Cardiac fibroblast (primary cell): ENCODE data around the gene PIGN.
A peak's percentile ranks its signal among the peaks of the same experiment; 100 is the strongest.

Experiments
- DNase-seq, 2 donors: peaks; one replicate each; pipeline versions ENCODE4 v3.0.0 to v3.0.0-alpha.2; 2010; ENCODE audit warnings: low read depth in 2 of 2
- H3K4me3 ChIP-seq, 2 donors: replicated peaks in 1 of 2; 1 replicate in 1 of 2; 2 replicates in 1 of 2; pipeline ENCODE4 v1.5.1; 2011; ENCODE audit warnings: low read depth in 2 of 2, low read length in 2 of 2, mild to moderate bottlenecking in 2 of 2, moderate library complexity in 1 of 2
- CTCF ChIP-seq: IDR thresholded peaks from one replicate; pipeline ENCODE4 v1.5.1; 2011; ENCODE audit warnings: low read depth, mild to moderate bottlenecking, low read length, inconsistent platforms

Gene PIGN

GRCh38 chr18:62210138-62210537 is 23.3 kb upstream of the PIGN start:
- no peak for DNase-seq
- no peak for TF ChIP-seq CTCF
- no peak overlapping the region for H3K4me3 ChIP-seq

- no peak for TF ChIP-seq CTCF
- peak; percentile 33 to 34 for DNase-seq
- H3K4me3 ChIP-seq, result no peak overlapping the region
Observed at GRCh38 chr18:62209046-62209445, 22.2 kb upstream of the PIGN start.

- H3K4me3 ChIP-seq, result no peak overlapping the region
- DNase-seq, result no peak
- TF ChIP-seq CTCF, result no peak
Observed at GRCh38 chr18:62206593-62206992, 19.7 kb upstream of the PIGN start.

- no peak overlapping the region for H3K4me3 ChIP-seq
- no peak for TF ChIP-seq CTCF
- no peak for DNase-seq
Observed at GRCh38 chr18:62205824-62206223, 19.0 kb upstream of the PIGN start.

- no peak for TF ChIP-seq CTCF
- no peak for DNase-seq
- H3K4me3 ChIP-seq, result no peak overlapping the region
Observed at GRCh38 chr18:62201870-62202269, 15.0 kb upstream of the PIGN start.

- TF ChIP-seq CTCF, result no peak
- peak; percentile 28 to 33 for DNase-seq
- H3K4me3 ChIP-seq, result no peak overlapping the region
Observed at GRCh38 chr18:62200121-62200914, 13.5 kb upstream of the PIGN start.

- no peak overlapping the region for H3K4me3 ChIP-seq
- no peak for DNase-seq
- TF ChIP-seq CTCF, result no peak
Observed at GRCh38 chr18:62199629-62200028, 12.8 kb upstream of the PIGN start.
